Fibroblast of upper back skin (primary cell): ENCODE measurements around the gene CDC73.
A peak's percentile ranks its signal among the peaks of the same experiment; 100 is the strongest.
"Not testable (repeated sequence)": the region's sequence is repeated elsewhere in the genome, so short reads cannot be mapped to it uniquely, and the experiment has no call there.

Experiments
- DNase-seq: peaks from one replicate; pipeline ENCODE4 v3.0.0-alpha.2; 2013

CDC73 gene

GRCh38 chr1:193181985-193182384 is 60.2 kb downstream of the CDC73 start:
- peak; percentile 12 for DNase-seq

DNA sequence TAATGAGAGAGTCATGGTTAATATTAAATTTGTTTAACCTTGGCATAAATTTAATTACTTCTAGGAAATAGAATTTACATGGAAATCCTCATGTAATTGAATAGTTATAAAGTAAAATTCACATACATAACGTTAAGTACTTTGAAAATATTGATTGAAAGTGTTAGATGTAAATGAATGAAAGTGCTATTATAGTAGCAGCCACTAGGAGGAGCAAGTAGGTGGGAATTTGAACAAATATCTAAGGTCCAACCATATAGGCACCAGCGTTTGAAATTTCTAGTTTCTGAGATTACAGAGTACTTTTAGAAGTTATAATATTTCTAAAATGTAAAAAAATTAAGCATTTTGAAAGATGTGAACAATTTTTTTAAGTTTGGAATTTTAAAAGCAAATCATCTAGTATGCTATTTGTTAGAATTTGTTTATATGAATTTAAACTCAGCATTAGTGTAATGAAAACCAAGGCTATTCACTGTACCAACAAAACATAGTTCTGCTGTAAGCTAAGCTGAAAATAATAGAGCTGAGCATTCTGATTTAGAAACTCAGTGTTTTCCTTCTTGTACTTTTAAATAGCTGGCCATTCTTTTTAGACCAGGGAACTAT is 61.3 kb downstream of the CDC73 start:
- peak; percentile 60 for DNase-seq

- no peak for DNase-seq
Measured at GRCh38 chr1:193184776-193185175, 62.9 kb downstream of the CDC73 start.

GRCh38 chr1:193185211-193185610 is 63.4 kb downstream of the CDC73 start:
- no peak for DNase-seq

DNA sequence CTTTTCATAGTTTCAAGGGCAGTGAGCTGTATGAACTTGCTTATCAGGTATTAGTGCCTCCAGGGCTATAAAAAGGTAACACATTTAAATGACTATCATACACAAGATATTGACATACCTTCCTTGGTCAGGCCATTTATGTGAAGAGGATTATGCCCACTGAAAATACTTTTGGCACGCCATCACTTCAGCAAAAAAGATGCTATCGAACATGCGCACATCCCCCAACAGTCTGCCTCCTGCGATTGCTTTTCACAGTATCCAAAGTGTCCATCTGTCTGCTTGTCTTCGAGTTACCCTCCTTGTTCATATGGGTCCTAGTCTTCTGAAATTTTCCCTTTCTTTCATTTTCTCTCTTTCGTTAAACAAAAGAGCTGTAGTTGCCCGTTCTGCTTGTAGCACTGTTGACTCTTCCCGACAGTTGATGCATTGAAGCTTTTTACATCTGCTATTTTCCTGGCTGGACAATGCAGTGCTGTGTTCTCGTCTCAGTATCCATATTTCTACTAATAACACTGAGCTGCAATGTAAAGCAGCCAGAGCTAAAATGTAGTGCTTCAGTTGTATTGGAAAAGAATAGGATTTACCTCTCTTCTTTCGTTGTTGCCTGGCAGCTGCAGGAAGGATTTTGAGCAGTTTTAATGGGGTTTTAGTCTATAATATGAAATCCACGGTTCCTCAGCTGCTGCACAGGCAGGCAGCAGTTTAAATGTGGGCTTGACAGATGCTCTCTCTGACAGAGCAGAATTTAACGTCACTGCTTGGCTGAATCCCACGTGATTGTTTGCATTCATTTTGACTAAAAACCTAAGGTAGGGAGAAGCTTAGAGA is 64.3 kb downstream of the CDC73 start, which contains the start of gene B3GALT2:
TSS of gene B3GALT2 (minus strand) at position 713 of the 831 bp plus-strand sequence. CDS start 5,051 bp downstream, outside the sequence.
- DNase-seq = peak; percentile 72

GRCh38 chr1:193187114-193187513 is 65.3 kb downstream of the CDC73 start:
- no peak for DNase-seq

- not testable (repeated sequence) for DNase-seq
Measured at GRCh38 chr1:193188915-193189314, 67.1 kb downstream of the CDC73 start.

GRCh38 chr1:193189442-193190095 is 67.7 kb downstream of the CDC73 start:
- DNase-seq = no peak

DNA sequence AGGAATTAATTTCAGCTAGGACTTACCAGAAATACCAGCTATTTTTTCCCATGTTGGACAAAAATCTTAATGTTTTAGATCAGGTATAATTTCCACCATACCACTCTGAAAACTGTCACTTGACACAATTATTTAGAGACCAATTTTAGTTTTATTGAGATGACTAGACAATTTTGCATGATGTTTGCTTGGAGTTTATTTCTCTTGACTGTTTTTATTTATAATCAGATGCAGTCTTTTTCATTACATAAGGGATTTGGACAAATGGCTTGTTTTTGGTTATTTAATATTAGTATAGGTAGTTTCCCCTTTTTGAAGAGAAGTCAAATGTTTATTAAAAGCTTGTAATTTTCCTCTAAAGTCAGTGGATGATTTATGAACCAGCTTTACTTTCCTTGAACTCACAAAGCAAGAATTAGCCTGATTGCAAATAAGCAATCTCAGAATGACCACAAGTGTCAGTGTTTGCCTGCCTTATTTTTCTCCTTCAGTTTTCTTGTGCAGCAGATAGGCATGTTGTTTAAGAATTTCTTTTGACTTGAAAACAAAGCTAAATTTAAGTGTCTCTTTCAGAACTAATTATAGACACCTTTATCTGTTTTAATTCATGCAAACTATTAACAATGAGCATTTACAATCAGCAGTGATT is 68.4 kb downstream of the CDC73 start:
- DNase-seq = peak; percentile 38

GRCh38 chr1:193192586-193192985 is 70.8 kb downstream of the CDC73 start:
- no peak for DNase-seq

GRCh38 chr1:193199940-193200339 is 78.1 kb downstream of the CDC73 start:
- no peak for DNase-seq

- DNase-seq = no peak
Measured at GRCh38 chr1:193201021-193201420, 79.2 kb downstream of the CDC73 start.

DNA sequence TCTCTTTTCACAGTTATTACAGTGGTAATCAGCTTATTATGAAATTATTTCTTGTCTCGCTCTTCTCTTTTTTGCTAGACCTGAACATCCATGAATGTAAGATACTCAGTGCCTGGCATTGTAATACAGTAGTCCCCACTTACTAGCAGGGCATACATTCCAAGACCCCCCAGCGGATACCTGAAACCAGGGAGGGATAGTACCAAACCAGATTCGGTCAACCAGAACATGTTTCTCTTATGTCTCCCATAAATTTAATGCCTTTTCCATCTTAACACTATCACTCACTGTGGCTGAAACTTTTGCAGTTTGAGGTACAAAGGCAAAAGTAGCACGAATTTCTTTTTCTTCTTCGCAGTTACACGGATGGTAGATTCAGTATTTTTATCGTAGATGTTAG is 89.2 kb downstream of the CDC73 start:
- no peak for DNase-seq

DNA sequence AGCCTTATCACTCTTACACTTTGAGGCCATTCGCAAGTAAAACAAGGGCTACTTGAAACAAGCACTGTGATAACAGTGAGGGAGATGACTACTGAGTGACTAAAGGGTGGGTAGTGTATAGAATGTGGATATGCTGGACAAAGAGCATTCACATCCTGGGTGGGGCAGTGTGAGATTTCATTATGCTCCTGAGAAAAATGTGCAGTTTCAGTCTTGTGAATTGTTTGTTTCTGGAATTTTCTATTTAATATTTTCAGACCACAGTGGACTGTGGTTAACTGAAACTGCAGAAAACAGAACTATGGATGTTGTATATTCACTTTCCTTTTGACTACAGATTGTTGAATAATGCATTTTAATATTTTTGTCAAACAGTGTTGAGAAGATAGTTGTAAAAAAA is 89.7 kb downstream of the CDC73 start:
- peak; percentile 77 for DNase-seq

- no peak for DNase-seq
Measured at GRCh38 chr1:193212637-193213036, 90.8 kb downstream of the CDC73 start.

DNA sequence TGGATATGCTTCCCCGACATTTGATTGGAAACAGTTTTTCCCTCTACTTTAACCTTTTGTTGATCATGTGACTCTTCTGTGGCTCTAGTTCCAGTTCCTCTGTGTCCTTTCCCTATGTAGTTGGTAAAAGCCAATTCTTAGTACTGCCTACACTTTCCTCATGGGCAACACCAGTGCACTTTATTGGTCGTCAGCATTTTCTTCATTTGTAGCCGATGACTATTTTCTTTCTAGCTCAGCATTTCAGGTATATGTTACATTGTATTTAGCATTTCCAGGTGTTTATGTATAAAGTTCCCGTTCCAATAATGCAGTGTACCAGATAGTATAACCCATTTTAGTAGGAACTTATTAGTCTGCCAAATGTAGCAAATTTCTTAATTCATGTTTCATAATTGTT is 92.2 kb downstream of the CDC73 start:
- DNase-seq = no peak

- DNase-seq = no peak
Measured at GRCh38 chr1:193216920-193217319, 95.1 kb downstream of the CDC73 start.

DNA sequence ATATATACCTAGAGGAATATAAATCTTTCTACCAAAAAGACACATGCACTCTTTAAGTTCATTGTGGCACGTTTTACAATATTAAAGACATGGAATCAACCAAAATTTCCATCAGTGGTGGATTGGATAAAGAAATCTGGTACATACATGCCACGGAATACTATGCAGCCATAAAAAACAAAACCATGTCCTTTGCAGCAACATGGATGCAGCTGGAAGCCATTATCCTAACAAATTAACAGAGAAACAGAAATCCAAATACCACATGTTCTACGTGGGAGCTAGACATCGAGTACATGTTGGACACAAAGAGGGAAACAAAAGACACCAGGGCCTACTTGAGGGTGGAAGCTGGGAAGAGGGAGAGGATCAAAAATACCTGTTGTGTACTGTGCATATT is 97.6 kb downstream of the CDC73 start:
- DNase-seq = no peak

DNA sequence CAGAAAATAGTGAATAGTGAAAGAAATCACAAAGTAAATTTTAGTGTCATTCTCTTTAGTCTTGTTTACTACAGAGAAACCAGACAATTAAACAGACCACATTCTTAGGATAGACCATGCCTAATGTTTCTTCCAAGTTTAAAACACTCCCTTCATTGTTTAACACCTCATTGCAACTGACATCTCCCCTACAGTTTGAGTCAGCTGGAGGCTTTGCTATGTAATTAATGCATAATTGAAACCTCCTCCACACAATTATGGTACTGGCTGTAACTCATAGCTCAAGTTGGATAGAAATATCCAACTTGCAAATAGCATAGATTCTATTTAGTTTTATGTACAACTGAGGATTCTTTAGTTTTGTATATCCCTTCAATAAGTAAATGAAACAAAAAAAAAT is 99.8 kb downstream of the CDC73 start:
- DNase-seq = no peak

DNA sequence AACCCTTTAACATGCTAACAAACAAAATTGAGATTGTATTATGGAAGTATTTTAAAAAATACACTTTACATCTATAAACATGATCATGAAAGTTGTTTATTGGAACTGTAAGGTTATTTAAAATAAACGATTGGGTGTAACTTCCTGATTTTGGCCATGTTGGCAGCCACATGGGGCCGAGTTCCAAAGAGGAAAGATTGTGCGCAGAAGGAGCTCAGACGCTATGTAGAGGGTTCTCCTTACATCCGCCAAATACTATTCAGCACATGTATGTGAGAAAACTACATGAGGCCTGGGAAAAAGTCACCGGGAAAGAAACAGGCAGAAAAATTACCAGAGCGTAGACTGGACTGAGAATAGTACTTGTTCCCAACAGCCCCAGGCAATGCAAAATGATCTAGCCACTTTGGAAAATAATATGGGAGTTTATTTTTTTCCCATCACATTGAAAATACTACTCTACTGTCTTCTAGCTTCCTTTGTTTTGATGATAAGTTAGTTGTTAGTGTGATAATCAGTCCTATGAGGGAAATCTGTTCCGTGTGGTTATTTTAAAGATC is 100.3 kb downstream of the CDC73 start:
- DNase-seq = no peak

- peak; percentile 10 for DNase-seq
Measured at GRCh38 chr1:193229136-193229535, 107.3 kb downstream of the CDC73 start.

- DNase-seq = not testable (repeated sequence)
Measured at GRCh38 chr1:193231146-193231545, 109.3 kb downstream of the CDC73 start.

DNA sequence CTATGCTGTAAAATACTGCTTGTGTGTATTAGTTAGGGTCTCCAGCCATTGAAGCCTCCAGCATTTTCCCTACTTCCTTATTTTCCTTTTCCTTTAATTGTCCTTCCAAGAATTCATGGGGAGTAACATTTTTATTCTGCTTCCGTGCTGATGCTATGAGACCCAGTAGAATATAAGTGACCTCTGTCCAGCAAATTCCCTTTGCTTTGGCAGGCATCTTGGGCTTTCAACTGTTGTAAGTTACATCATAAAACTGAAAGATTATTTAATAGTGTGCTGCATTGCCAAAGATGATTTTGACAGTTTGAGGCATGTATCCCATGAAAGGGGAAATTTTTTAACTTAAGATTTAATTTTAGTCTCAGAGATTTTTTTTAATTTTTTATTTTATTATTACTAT is 112.7 kb downstream of the CDC73 start:
- DNase-seq = no peak
